Pancreas (tissue), 10 donors: Measurements from ENCODE around the gene GRPR. TPM values are rescaled to one million over a fixed set of nuclear protein-coding genes. Genes with fewer than 3 reads are reported as not detected.
A peak's percentile ranks its signal among the peaks of the same experiment; 100 is the strongest.

Experiments used
- ATAC-seq, 4 donors: fragments of 200-7000 bp; cut with Tn5 transposase; one replicate each; pipeline versions ENCODE4 v1.8.0 to v1.9.1; 2020; ENCODE audit warnings: mild to moderate bottlenecking in 4 of 4, moderate library complexity in 4 of 4
- DNase-seq, 6 donors: peaks; one replicate each; pipeline ENCODE4 v3.0.0-alpha.2; 2020
- FAIRE-seq: peaks from 2 replicates; lab custom pipeline; 2012; peaks lifted over from hg19 to GRCh38; lab: Jason Lieb, UNC
- H3K27ac ChIP-seq, 4 donors: fragments of 200-600 bp; sonication (generic); 1 replicate in 3 of 4; 2 replicates in 1 of 4; pipeline versions ENCODE4 v1.5.0 to v1.8.0; 2020
- H3K27me3 ChIP-seq, 4 donors: fragments of 200-600 bp; one replicate each; pipeline ENCODE4 v1.8.0; 2021
- H3K36me3 ChIP-seq, 3 donors: fragments of 200-600 bp; sonication (generic) in 1 of 3; one replicate each; pipeline versions ENCODE4 v1.5.0 to v1.8.0; 2020 to 2021
- H3K4me1 ChIP-seq, 3 donors: fragments of 200-600 bp; one replicate each; pipeline ENCODE4 v1.8.0; 2021
- H3K4me3 ChIP-seq, 4 donors: fragments of 200-600 bp; sonication (generic) in 2 of 4; one replicate each; pipeline versions ENCODE4 v1.5.0 to v1.8.0; 2020 to 2021
- H3K9me3 ChIP-seq, 4 donors: fragments of 200-600 bp; one replicate each; pipeline ENCODE4 v1.8.0; 2021
- CTCF ChIP-seq, 4 donors: fragments of 200-600 bp; sonication (generic) in 3 of 4; IDR thresholded peaks; one replicate each; pipeline versions ENCODE4 v1.5.0 to v1.8.0; 2021; ENCODE audit warnings: antibody characterized with exemption in 4 of 4
- WGBS, 2 donors: extraction: QIAGEN DNeasy Blood & Tissue Kit; methylation state at CpG; one replicate each; pipeline ENCODE4 v1.1.7; 2013; 5-methylcytosine and 5-hydroxymethylcytosine counted together
- intact Hi-C, 3 donors: fragments of 100-400 bp; cut with DNase I; formaldehyde crosslinking; loops; one replicate each; pipeline versions ENCODE4 v1.11.1 to v1.14.2; 2022
- polyA plus RNA-seq, 2 donors: library from polyadenylated mRNA; stranded (reverse); fragments of 200-250 nt; gene quantifications; one replicate each; pipeline ENCODE4 v1.2.3, GENCODE V29; 2013
- total RNA-seq, 6 donors: library from RNA; stranded (reverse); fragmentation: NEBNext Ultra II Directional in 4 of 6; extraction: Animal tissue kit (Norgen Biotek cat#: 25700) in 4 of 6; gene quantifications; one replicate each; pipeline versions ENCODE4 v1.2.1 to v1.2.4, GENCODE V29; 2021 to 2023
- donor health status: healthy with polysubstance abuse.
- donor health status: DM: no; HTN: no; CAD: no; lungs with moderate emphysema.
- donor health status: DM: no; HTN: no; CAD: no.
- donor health status: control.
- donor health status: control.
- donor health status: Bipolar disorder and iron deficiency.
- donor health status: DM: yes; HTN: yes; CAD: no.
- donor health status: DM: no; HTN: no; CAD: no.
- donor health status: DM: no; HTN: no; CAD: no.
- donor health status: DM: yes; HTN: yes; CAD: no.

The GRPR gene
- total and polyA plus RNA-seq, 8 donors = 1.4 to 32.4 (median 8.2) TPM

GRCh38 chrX:16130707-16131106, 7.3 kb downstream of the GRPR start:
- Histone ChIP-seq H3K4me3 (no peak overlapping the region), H3K36me3 (no peaks in the 10 kb centered on the region), H3K27ac (peak overlapping the region in 2 of 4 donors; percentile 50 to 64), H3K4me1 (peaks cover 4 to 14% (median 5%) of the 10 kb centered on the region in 3 donors), H3K9me3 (no peaks in the 10 kb centered on the region), H3K27me3 (no peaks in the 10 kb centered on the region)
- FAIRE-seq = no peak
- peak in 5 of 6 donors; percentile 50 to 78 (median 64) for DNase-seq
- 7 to 13% methylated on average over 2 of the region's 2 CpGs for WGBS, 2 donors
- ATAC-seq = peak; percentile 84 to 92 (median 91)
- intact Hi-C loops = no loop called here
- no peak for TF ChIP-seq CTCF (IDR thresholded peaks at IDR 0.05)

DNA sequence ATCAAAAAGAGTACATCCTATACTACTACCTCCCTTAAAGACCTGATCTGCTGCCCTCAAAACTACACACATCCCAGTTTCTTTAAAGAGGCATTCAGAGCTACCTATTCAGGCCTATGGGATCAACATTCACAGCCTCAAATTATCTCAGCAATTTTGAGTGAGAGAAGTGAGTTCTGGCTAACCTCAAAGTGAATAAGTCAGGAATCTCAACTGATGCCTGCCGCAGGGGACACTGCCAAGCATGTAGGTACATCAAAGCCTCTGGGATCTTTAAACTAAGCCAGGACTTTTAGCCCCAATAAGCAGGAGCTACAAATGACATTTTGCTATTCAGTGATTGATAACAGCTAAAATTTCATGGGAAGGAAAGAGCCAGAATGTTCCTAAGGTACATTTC, 11.6 kb downstream of the GRPR start:
- 44 to 71% methylated on average over 1 of the region's 1 CpG for WGBS, 2 donors
- no peak for TF ChIP-seq CTCF (IDR thresholded peaks at IDR 0.05)
- no peaks in the 10 kb centered on the region for H3K9me3 ChIP-seq
- FAIRE-seq (no peak), DNase-seq (no peak), ATAC-seq (no peak)
- no peak overlapping the region for H3K27ac ChIP-seq
- intact Hi-C loops = no loop called here
- H3K4me3 ChIP-seq = no peak overlapping the region
- no peaks in the 10 kb centered on the region for H3K36me3 ChIP-seq
- H3K27me3 ChIP-seq = no peaks in the 10 kb centered on the region
- H3K4me1 ChIP-seq = peaks cover 4 to 11% (median 5%) of the 10 kb centered on the region in 3 donors

- intact Hi-C loops = no loop called here
- no peak overlapping the region for H3K4me3 ChIP-seq
- peaks cover 0 to 5% (median 4%) of the 10 kb centered on the region in 3 donors for H3K4me1 ChIP-seq
- no peaks in the 10 kb centered on the region for H3K9me3 ChIP-seq
- ATAC-seq (no peak), DNase-seq (no peak), FAIRE-seq (no peak)
- no peak for TF ChIP-seq CTCF (IDR thresholded peaks at IDR 0.05)
- H3K27me3 ChIP-seq = no peaks in the 10 kb centered on the region
- WGBS, 2 donors = 37 to 69% methylated on average over 2 of the region's 2 CpGs
- H3K27ac ChIP-seq = no peak overlapping the region
- H3K36me3 ChIP-seq = no peaks in the 10 kb centered on the region
Observed at GRCh38 chrX:16136080-16136479, 12.7 kb downstream of the GRPR start.

DNA sequence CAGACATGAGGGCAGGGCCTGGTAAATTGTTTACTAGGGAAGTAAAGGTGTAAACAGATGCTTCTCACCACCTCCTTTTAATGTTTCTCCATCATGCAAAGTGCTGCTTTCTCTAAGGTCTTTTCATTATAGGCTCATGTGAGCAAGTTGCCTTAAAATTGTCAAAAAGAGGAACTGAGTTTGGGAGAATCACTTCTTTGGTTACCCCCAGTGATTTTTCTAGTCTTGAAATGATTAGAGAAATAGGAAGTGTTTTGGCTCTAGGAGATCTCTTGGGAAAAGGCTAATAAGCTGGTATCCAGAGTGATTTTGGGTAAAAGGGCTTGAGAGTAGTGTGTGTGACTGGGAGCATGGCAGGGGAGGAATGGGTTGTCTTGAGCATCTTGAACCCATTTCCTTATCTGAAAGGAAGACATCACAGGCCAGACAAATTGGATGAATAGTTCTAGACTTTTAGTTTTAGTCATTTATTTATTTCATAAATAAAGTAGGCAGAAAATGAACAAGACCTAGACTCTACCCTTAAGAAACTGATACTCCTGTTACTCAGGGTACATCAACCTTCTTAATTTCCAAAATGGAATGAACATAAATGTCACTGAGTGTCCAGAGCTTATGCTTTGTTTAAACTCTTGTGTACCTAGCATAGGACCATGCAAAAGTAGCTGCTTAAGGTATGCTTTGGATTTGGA, 14.2 kb downstream of the GRPR start:
- FAIRE-seq = no peak
- TF ChIP-seq CTCF (IDR thresholded peaks at IDR 0.05) = no peak
- H3K9me3 ChIP-seq = no peaks in the 10 kb centered on the region
- H3K4me3 ChIP-seq = no peak overlapping the region
- no peak for DNase-seq
- H3K4me1 ChIP-seq = no peaks in the 10 kb centered on the region
- no peak overlapping the region for H3K27ac ChIP-seq
- ATAC-seq = no peak
- no peaks in the 10 kb centered on the region for H3K36me3 ChIP-seq
- intact Hi-C loops = no loop called here
- H3K27me3 ChIP-seq = no peaks in the 10 kb centered on the region

DNA sequence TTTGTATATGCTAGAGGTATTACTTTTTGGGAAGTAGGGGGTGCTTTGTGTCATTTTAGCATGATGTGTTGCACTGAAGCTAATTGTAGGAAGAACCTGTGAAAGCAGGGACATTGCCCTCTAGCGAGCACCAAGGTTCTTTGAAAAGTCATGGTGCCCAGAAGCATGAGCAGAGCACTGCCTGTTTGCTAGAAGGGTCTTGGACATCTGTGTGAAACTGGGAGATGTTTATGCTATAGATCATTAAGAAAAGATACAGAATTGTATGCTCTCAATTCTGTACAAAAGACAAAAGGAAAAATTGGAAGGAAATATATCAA, 14.7 kb downstream of the GRPR start:
- no peaks in the 10 kb centered on the region for H3K36me3 ChIP-seq
- DNase-seq (no peak), FAIRE-seq (no peak), ATAC-seq (peak in 3 of 4 donors; percentile 51 to 73 (median 63))
- no peaks in the 10 kb centered on the region for H3K9me3 ChIP-seq
- peak in 1 of 4 donors; percentile 6 for TF ChIP-seq CTCF (IDR thresholded peaks at IDR 0.05)
- no peak overlapping the region for H3K27ac ChIP-seq
- no peaks in the 10 kb centered on the region for H3K4me1 ChIP-seq
- no peak overlapping the region for H3K4me3 ChIP-seq
- no peaks in the 10 kb centered on the region for H3K27me3 ChIP-seq
- intact Hi-C loops = no loop called here
- 43 to 47% methylated on average over 1 of the region's 1 CpG for WGBS, 2 donors
